Activated naive CD8-positive, alpha-beta T cell (primary cell): ENCODE data around the gene ANKAR.

ENCODE experiments used
- H3K27ac Mint-ChIP-seq: one replicate; pipeline ENCODE4 v1.8.0; 2021; ENCODE audit warnings: mixed read lengths
- H3K27me3 Mint-ChIP-seq: one replicate; pipeline ENCODE4 v1.8.0; 2021; ENCODE audit warnings: mixed read lengths
- H3K36me3 Mint-ChIP-seq: one replicate; pipeline ENCODE4 v1.8.0; 2021; ENCODE audit warnings: mixed read lengths
- H3K4me1 Mint-ChIP-seq: one replicate; pipeline ENCODE4 v1.8.0; 2021; ENCODE audit warnings: low read depth, mixed read lengths
- H3K4me3 Mint-ChIP-seq: one replicate; pipeline ENCODE4 v1.8.0; 2021; ENCODE audit warnings: mild to moderate bottlenecking, mixed read lengths
- H3K9me3 Mint-ChIP-seq: one replicate; pipeline ENCODE4 v1.8.0; 2021; ENCODE audit warnings: low read depth, mixed read lengths

ANKAR gene

DNA sequence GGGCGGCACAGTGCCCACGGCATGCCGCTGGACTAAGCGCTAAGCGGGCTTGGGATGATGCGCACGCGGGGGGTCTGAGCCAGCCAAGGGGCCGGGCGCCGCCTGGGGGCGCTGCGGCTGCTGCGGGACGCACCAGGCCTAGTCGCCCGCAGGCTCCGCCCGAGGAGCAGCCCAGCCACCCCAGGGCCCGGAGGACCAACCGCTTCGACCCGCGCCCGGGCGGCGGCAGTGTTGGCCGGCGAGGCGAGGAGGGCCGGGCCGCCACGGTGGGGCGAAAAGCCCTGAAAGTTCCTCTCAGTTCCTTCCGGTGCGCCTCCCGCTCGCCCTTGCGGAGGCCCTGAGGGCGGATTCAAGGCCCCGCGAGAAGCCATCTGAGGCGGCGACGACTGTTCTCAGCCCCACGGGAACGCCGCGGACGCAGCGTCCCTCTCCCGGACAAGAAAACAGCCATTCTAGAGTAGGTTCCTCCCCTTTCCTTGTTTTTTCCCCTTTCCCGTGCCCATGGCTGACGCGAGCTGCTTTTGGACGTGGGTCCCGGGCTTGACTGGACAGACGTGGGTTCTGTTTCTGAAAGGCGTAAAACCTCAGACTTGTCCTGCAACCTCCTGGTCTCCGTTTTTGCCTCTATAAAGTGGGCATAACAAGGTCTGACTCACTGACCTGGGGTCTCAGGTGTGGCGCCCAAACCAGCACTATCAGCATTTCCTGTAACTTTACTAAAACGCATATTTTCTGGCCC, at the start of gene ANKAR:
TSS of gene ANKAR (plus strand) at position 297 of the 739 bp plus-strand sequence. CDS start 1,821 bp downstream, outside the sequence.
- Mint-ChIP-seq H3K4me1 (peaks cover 37% of the 10 kb centered on the region), H3K36me3 (peaks cover 14% of the 10 kb centered on the region), H3K9me3 (peaks cover 9% of the 10 kb centered on the region)

GRCh38 chr2:189625636-189626035, 48.8 kb upstream of the ANKAR start:
- peak overlapping the region; percentile 18 for H3K4me3 Mint-ChIP-seq
- H3K9me3 Mint-ChIP-seq: no peaks in the 10 kb centered on the region
- H3K27me3 Mint-ChIP-seq: no peaks in the 10 kb centered on the region
- H3K36me3 Mint-ChIP-seq: no peaks in the 10 kb centered on the region
- H3K4me1 Mint-ChIP-seq: peaks cover 21% of the 10 kb centered on the region
- no peak overlapping the region for H3K27ac Mint-ChIP-seq

More for the DNA sequence above, at the start of gene ANKAR:
- peak within 1 kb of the TSS; percentile 95 for H3K4me3 Mint-ChIP-seq
- H3K27me3 Mint-ChIP-seq: no peaks in the 10 kb centered on the region
- peak within 1 kb of the TSS; percentile 98 for H3K27ac Mint-ChIP-seq

- Mint-ChIP-seq H3K36me3 (no peaks in the 10 kb centered on the region), H3K4me3 (no peak overlapping the region), H3K27me3 (no peaks in the 10 kb centered on the region), H3K9me3 (no peaks in the 10 kb centered on the region), H3K27ac (no peak overlapping the region), H3K4me1 (peaks cover 21% of the 10 kb centered on the region)
Measured at GRCh38 chr2:189627789-189628188, 46.7 kb upstream of the ANKAR start.

- Mint-ChIP-seq H3K4me3 (no peak overlapping the region), H3K36me3 (no peaks in the 10 kb centered on the region), H3K27me3 (no peaks in the 10 kb centered on the region), H3K4me1 (peaks cover 21% of the 10 kb centered on the region), H3K9me3 (no peaks in the 10 kb centered on the region), H3K27ac (no peak overlapping the region)
Measured at GRCh38 chr2:189628817-189629530, 45.5 kb upstream of the ANKAR start.

GRCh38 chr2:189629531-189630453, 44.7 kb upstream of the ANKAR start:
- Mint-ChIP-seq H3K27ac (no peak overlapping the region), H3K9me3 (no peaks in the 10 kb centered on the region), H3K36me3 (no peaks in the 10 kb centered on the region), H3K4me1 (peaks cover 15% of the 10 kb centered on the region), H3K27me3 (no peaks in the 10 kb centered on the region), H3K4me3 (no peak overlapping the region)

DNA sequence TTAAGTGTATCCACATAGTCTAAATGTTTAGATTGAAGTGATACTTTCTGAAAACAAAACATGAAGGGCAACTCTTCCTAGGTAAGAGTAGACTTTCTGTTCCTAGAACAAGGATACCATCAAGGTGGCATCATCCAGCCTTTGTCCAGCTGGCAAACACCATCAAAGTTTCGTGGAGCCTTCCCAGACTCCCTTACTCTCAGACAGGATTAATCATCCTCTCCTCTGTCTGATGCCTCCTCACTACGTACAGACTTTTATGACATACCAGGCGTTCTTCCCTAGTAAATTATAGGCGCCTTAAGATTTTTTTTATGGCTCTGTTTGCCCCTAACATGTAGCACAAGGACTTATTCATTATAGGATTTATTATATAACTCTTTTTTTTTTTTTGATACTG, 42.6 kb upstream of the ANKAR start:
- H3K4me1 Mint-ChIP-seq: no peaks in the 10 kb centered on the region
- H3K36me3 Mint-ChIP-seq: no peaks in the 10 kb centered on the region
- H3K27me3 Mint-ChIP-seq: no peaks in the 10 kb centered on the region
- no peak overlapping the region for H3K4me3 Mint-ChIP-seq
- H3K9me3 Mint-ChIP-seq: no peaks in the 10 kb centered on the region
- no peak overlapping the region for H3K27ac Mint-ChIP-seq

DNA sequence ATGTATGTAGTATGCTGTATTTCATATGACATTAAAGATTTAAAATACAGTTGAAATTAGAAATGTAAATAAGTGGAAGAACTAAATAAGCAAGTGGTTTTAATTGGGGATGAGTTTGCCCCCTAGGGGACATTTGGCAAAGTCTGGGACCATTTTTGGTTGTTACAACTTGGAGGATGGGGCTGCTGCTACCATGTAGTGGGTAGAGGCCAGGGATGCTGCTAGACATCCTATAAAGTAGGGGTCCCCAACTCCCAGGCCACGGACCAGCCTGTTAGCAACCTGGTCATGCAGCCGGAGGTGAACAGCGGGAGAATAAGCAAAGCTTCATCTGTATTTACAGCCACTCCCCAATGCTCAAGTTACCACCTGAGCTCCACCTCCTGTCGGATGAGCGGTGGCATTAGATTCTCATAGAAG, 41.1 kb upstream of the ANKAR start:
- Mint-ChIP-seq H3K4me3 (no peak overlapping the region), H3K36me3 (no peaks in the 10 kb centered on the region), H3K9me3 (no peaks in the 10 kb centered on the region), H3K27me3 (no peaks in the 10 kb centered on the region), H3K4me1 (no peaks in the 10 kb centered on the region), H3K27ac (no peak overlapping the region)

DNA sequence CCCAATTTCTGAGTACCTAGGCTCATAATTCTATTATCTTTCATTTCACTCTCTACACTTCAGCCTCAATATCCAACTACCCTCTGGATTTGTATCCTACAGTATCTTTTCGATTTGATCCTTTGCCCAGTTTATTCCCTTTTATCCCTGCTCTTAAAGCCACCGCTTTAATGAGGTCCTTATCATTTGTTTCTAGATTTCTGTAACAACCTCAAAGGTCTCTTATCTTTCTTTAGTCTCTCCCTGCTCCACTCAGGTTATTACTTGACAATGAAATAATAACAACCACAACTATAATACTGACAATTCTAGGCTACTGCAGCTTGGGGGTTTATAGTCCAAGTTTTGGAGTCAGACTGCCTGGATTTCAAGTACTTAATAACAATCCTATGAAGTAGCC, 39.1 kb upstream of the ANKAR start:
- Mint-ChIP-seq H3K9me3 (no peaks in the 10 kb centered on the region), H3K4me3 (no peak overlapping the region), H3K36me3 (no peaks in the 10 kb centered on the region)

DNA sequence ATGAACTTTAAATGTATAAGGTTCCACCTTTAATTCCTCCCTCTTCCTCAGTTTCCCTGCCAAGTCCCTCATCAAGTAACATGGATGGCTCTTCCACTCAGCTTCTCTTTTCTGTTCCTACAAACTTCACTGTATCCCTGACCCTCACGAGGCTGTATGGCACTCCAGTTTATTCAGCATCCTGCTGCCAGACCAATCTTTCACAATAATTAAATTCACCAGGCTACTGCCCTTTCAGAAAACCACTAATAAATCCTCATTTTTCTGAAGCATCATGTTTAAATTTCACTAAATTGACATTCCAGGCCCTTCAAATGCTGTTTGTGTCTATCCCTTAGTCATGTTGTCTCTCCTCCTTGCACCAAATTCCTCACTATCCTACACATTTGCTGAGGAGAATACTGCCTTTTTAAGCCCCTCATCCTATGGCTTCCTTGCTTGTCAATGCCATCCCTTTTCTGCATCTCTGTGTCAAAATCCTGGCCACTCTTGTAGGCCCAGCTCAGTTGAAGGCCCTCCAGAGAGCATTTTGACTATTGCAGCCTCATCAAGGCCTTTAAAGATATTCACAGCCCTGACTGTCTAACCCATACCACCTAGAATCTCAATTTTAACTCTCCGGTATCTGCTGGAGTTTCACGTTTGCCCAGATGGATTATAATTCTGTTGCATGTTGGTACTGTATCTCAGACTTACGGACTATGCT, 36.0 kb upstream of the ANKAR start:
- H3K36me3 Mint-ChIP-seq: peaks cover 4% of the 10 kb centered on the region
- H3K27ac Mint-ChIP-seq: no peak overlapping the region
- H3K4me3 Mint-ChIP-seq: no peak overlapping the region
- H3K27me3 Mint-ChIP-seq: no peaks in the 10 kb centered on the region
- H3K9me3 Mint-ChIP-seq: no peaks in the 10 kb centered on the region
- H3K4me1 Mint-ChIP-seq: peaks cover 14% of the 10 kb centered on the region

More for the DNA sequence above, 39.1 kb upstream of the ANKAR start:
- H3K4me1 Mint-ChIP-seq: peaks cover 3% of the 10 kb centered on the region
- H3K27me3 Mint-ChIP-seq: no peaks in the 10 kb centered on the region
- no peak overlapping the region for H3K27ac Mint-ChIP-seq

DNA sequence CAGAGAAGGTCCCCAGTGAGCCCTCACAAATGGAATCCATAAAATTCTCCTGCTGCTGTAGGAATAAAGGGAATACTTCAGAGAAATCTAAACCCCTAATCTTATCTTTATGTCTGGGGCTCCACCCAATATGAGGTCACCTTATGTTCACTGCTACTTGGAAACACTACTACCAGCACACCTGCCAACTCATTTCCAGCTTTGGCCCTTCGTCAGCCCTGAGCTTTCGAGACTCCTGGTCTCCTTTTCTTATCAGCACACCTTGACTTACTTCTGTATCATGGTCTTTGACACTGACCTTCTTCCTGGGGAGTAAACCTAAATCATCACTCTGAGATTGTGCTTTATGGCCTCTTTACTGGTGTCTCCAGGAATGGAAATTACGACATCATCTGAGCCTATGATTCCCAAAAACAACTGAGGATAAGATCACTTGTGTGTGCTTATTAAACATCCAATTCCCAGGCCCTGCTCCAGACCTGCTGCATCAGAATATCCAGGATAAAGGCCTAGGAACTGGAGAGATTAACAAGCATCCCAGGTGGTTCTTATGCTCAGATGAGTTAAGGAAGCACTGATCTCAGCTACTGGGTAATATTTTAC, 35.4 kb upstream of the ANKAR start:
- Mint-ChIP-seq H3K27me3 (no peaks in the 10 kb centered on the region), H3K4me3 (no peak overlapping the region), H3K36me3 (peaks cover 4% of the 10 kb centered on the region), H3K27ac (no peak overlapping the region), H3K9me3 (no peaks in the 10 kb centered on the region), H3K4me1 (peaks cover 14% of the 10 kb centered on the region)

GRCh38 chr2:189641002-189641401, 33.5 kb upstream of the ANKAR start:
- H3K36me3 Mint-ChIP-seq: peaks cover 4% of the 10 kb centered on the region
- no peak overlapping the region for H3K27ac Mint-ChIP-seq
- H3K9me3 Mint-ChIP-seq: no peaks in the 10 kb centered on the region
- peaks cover 14% of the 10 kb centered on the region for H3K4me1 Mint-ChIP-seq
- H3K4me3 Mint-ChIP-seq: no peak overlapping the region
- peaks cover 1% of the 10 kb centered on the region for H3K27me3 Mint-ChIP-seq

- H3K4me3 Mint-ChIP-seq: no peak overlapping the region
- no peak overlapping the region for H3K27ac Mint-ChIP-seq
- no peaks in the 10 kb centered on the region for H3K9me3 Mint-ChIP-seq
- H3K4me1 Mint-ChIP-seq: peaks cover 14% of the 10 kb centered on the region
- peaks cover 4% of the 10 kb centered on the region for H3K36me3 Mint-ChIP-seq
- H3K27me3 Mint-ChIP-seq: peaks cover 1% of the 10 kb centered on the region
Measured at GRCh38 chr2:189641590-189641989, 32.9 kb upstream of the ANKAR start.

GRCh38 chr2:189646521-189646920, 27.9 kb upstream of the ANKAR start:
- Mint-ChIP-seq H3K27me3 (peaks cover 1% of the 10 kb centered on the region), H3K4me1 (peaks cover 5% of the 10 kb centered on the region), H3K4me3 (no peak overlapping the region), H3K36me3 (peaks cover 6% of the 10 kb centered on the region), H3K9me3 (peaks cover 5% of the 10 kb centered on the region), H3K27ac (no peak overlapping the region)
